Measurements from ENCODE around the gene ATP5F1A. TPM values are rescaled to one million over a fixed set of nuclear protein-coding genes. Genes with fewer than 3 reads are reported as not detected.
"Not testable (repeated sequence)": the region's sequence is repeated elsewhere in the genome, so short reads cannot be mapped to it uniquely, and the experiment has no call there.

ATP5F1A gene
- polyA plus RNA-seq, 4 donors = 413 to 761 (median 643) TPM

DNA sequence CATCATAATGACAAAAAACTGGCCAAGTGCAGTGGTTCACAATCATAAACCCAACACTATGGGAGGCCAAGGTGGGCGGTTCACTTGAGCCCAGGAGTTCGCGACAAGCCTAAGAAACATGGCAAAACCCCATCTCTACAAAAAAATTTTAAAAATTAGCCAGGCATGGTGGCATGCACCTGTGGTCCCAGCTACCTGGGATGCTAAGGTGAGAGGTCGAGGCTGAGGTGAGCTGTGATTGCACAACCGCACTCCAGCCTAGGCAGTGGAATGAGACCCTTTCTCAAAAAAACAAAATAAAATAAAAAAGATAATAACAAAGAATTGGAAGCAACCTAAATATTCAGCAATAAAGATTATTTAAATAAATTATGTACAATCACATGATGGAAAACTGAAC, 47.8 kb downstream of the ATP5F1A start:
- no peak for DNase-seq (ENCODE audit: low read depth in 4 of 4, low spot score in 3 of 4)

DNA sequence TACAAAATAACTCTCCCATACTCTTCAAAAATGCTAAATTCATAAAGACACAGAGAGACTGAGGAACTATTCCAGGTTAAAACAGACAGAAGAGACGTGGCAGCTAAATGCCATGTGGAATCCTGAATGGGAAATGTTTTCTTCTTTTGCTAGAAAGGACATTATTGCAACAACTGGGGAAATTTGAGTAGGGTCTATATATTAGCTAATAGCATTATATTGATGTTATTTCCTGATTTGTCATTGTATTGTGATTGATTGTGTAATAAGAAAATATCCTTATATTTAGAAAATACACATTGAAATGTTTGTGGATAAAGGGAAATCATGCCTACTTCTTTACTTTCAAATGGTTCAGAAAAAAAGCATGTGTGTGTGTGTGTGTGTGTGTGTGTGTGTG, 49.5 kb downstream of the ATP5F1A start:
- DNase-seq (ENCODE audit: low read depth in 4 of 4, low spot score in 3 of 4) = no peak

DNA sequence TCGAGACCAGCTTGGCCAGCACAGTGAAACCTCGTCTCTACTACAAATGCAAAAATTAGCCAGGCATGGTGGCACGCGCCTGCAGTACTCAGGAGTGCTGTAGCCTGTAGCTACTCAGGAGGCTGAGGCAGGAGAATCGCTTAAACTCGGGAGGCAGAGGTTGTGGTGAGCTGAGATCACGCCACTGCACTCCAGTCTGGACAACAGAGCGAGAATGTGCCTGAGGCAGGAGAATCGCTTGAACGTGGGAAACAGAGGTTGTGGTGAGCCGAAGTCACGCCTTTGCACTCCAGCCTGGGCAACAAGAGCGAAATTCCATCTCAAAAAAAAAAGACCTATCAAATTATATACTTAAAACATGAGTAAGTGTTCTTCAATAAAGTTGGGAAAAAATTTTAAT, 50.7 kb downstream of the ATP5F1A start:
- not testable (repeated sequence) for DNase-seq (ENCODE audit: low read depth in 4 of 4, low spot score in 3 of 4)

DNA sequence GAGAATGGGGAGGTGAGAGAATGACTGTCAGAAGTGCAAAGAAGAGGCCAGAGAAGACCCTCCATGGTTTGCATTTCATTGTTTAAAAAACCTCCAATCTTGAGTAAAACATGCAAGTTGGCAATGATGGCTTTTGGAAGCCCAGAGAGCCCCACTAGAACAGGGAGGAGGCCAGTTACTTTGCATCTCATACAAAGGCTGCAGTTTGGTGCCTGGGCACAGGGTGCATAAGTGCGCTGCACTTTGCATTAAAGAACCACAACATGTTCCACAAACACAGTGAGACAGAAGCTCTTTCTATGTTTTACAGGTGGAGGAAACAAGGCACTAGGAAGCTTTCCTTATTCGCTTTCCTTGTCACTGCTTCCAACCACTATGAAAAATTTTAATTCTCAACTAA, 51.4 kb downstream of the ATP5F1A start:
- DNase-seq (ENCODE audit: low read depth in 4 of 4, low spot score in 3 of 4) = no peak

DNA sequence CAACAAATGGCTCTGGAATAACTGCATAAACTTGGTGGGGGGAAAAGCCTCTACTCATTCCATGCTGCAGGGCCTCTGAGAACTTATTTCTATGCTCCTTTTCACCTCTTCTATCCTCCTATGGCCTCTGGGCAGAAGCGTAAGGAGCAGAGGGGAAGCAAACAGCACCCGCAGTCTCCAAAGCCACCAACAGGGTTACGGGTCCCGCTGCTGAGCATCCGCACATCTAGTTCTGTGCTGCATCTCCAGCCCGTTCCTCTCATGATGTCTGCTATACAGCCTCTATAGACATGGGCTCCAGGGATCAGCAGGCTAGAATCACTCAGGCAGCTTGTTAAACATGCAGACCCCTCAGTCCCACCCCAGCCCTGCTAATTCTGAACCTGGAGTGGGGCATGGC, 52.0 kb downstream of the ATP5F1A start:
- DNase-seq (ENCODE audit: low read depth in 4 of 4, low spot score in 3 of 4) = no peak

DNA sequence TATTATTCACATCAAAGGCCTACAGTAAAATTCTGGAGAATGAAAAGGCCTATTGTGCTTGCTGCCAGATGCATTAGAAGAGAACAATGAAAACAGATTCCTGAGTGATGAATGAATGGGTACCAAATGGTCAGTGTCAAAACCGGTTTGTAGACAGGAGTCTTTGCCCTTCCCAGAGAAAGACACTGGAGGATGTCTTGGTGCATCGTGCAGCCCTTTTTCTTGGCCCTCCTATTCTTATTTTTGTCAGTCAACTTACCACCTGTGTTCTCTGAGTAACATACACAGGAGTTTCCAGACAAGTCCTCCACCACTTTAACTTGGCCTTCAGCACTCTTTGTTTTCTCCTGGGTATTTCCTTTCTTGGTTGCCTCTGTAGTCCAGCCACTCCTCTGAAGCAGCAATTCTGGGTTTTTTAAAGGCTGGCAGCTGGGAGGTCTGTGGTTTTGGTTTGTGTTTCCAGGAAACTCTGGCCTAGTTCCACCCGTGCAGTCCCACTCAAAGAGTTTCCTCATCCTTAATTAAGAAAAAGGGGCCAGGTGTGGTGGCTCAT, 55.4 kb downstream of the ATP5F1A start:
- no peak for DNase-seq (ENCODE audit: low read depth in 4 of 4, low spot score in 3 of 4)

DNA sequence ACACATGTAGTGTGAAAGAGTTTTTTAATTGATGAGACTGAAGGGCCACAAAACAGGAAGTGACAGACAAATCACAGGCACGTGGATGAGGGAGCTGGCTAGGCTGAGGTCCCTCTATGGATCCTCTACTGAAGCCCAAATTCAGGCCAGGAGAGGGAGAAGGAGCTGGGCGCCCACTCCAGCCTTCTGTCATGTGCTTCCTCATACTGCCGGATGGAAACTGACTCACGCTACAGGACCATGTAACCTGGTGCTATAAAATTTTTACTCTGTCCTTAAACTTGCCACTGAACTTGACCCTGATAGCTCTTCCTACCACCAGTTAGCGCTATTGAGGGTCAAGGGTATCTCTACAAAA, 57.4 kb downstream of the ATP5F1A start:
- no peak for DNase-seq (ENCODE audit: low read depth in 4 of 4, low spot score in 3 of 4)

DNA sequence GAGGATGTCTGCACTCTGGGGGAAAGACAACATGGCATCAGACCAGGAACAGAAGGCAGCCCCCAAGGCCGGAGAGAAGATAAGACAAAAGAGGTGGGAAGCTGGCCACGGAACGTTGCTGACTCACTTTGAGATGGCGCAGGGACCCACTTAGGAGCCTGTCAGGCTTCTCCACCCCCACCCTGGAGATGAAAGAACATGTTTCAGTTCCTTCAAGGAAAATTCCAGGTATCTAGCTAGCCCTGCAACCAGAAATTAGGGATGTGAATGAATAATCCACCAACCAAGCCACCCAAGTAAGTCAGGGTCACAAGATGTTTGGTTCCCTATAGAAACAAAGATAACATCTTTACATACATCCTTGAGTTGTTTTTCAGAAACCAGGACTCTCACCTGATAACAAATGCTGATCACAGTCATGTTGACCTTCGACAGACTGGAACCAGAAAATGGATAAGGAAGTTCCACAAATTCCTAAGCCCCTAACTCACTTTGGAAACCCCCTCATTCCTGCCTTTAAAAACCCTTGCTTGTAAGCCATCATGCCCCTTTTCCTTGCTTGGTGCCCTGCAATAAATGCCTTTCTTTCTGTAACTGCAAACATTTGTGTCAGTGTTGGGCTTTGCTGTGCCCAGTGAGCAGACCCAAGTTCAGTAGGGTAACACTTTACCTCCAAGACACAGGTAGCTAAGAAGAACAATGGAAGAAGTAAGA, 57.9 kb downstream of the ATP5F1A start:
- DNase-seq (ENCODE audit: low read depth in 4 of 4, low spot score in 3 of 4) = no peak

- no peak for DNase-seq (ENCODE audit: low read depth in 4 of 4, low spot score in 3 of 4)
Measured at GRCh38 chr18:46037512-46038305, 60.4 kb downstream of the ATP5F1A start.

DNA sequence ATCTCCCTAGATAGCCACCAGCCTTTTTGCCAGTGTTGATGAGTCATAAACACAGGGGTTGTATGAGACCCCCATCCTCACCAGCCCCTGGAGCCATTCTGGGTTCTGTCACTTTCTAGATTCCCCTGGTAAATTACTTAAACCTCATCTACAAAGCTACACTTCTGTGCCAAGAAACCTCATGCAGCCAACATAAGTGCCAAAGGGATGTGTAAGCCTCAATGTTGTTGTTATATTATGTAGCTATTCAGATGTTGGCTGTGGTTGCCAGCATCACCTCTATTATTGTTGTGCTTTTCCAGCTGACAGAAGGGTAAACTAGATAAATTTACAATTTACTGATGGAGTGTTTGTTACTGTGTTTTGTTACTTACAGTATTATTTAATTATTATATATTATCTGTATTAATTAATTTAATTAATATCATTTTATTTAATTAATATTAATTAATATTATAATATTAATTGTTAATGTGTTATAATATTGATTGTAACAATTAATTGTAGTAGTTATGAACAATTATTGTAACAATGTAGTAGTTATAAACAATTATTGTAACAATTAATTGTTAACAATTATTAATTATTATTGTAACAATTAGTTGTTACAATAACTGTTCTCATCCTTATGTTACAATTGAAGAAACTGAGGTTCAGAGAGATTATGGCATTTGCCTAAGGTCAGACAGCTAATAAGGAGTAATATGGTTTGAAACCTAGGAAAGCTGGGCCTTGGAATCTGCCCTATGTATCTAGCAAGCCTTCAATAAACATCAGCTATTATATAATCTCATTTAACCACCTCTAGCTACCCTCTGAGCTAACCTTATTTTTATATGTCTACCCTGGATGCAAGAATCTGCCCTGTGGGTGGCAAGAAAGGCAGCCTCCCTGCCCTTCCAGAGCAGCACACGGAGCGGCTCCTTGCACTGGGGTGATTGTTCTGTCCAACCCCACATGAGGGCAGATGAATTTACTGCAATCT, 62.1 kb downstream of the ATP5F1A start:
- no peak for DNase-seq (ENCODE audit: low read depth in 4 of 4, low spot score in 3 of 4)

DNA sequence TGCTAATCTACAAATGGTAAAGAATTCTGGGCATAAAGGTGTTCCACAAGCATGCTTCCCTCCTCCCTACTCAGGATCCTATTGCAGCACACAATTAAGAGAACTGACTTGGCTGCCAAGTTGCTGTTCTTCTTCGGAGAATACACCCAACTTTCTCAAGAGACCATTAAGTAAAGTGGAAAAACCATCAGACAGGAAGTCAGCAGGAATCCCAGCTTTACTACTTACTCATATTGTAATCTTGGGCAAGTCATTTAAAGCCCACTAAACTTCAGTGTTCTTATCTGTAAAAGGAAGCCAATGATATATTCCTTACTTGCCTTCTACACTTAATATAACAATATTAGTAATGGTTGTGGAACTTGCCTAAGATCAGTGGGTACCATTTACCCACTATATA, 63.9 kb downstream of the ATP5F1A start:
- DNase-seq (ENCODE audit: low read depth in 4 of 4, low spot score in 3 of 4) = no peak

GRCh38 chr18:46031741-46032140, 66.4 kb downstream of the ATP5F1A start:
- no peak for DNase-seq (ENCODE audit: low read depth in 4 of 4, low spot score in 3 of 4)

Other genes with a start within 250 kb of the ATP5F1A start
- gene EPG5, start 131.0 kb downstream of the ATP5F1A start, polyA plus RNA-seq (ENCODE audit: insufficient read length in 4 of 4) = 10 to 100 TPM; 18.3 to 33.2 (median 19.7) TPM
- 10 to 100 TPM in 2 of 4 donors, 1 to 10 TPM in 2; 4.7 to 11.9 (median 10.4) TPM for gene PSTPIP2, start 26.0 kb downstream of the ATP5F1A start, polyA plus RNA-seq (ENCODE audit: insufficient read length in 4 of 4)
- 10 to 100 TPM; 41.2 to 61.6 (median 49.3) TPM for gene HAUS1, start 6.1 kb upstream of the ATP5F1A start, polyA plus RNA-seq (ENCODE audit: insufficient read length in 4 of 4)

All from left renal pelvis (tissue), 4 donors.